Measurements from ENCODE around the gene PPP3CA.
"Not testable (repeated sequence)": the region's sequence is repeated elsewhere in the genome, so short reads cannot be mapped to it uniquely, and the experiment has no call there.

The PPP3CA gene

DNA sequence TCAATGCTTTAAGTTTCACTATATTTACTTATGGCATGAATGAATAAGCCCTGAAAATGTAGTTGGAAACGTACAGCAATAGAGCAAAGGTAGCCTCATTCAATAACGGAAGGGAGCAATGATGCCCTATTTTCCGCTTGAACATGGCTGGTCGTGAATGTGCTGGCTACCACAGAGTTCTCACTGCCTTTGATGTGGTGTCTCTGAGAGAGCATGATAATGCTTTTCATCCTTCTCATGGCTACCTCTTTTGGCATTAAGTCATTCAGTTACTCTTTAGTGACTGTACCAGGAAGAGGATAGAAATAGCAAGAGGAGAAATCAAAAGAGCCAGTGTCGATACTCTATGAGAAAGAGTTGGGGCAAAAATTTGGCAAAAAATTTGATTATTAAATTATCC is 308.0 kb downstream of the PPP3CA start:
- no peak for DNase-seq

DNA sequence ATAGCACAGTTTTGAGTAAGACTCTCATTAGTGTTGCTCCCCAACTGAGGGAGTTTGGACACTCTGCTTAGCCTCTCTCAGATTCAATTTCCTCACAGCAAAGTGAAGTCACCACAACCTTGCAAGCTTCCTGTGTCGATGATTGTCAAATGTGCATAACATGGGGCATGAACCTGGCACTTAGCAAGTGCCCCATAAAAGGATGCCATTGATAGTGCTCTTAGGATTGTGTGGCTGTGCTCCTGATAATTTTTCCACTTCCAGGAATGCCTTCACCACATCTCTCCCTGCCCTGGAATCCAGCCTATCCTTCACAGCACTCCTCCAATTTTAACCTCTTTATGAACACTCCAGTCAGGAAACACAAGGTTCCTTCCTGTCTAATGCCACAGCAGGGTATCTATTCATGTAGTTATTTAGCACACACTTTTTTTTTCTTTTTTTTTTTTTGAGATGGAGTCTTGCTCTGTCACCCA is 309.4 kb downstream of the PPP3CA start:
- DNase-seq = no peak

DNA sequence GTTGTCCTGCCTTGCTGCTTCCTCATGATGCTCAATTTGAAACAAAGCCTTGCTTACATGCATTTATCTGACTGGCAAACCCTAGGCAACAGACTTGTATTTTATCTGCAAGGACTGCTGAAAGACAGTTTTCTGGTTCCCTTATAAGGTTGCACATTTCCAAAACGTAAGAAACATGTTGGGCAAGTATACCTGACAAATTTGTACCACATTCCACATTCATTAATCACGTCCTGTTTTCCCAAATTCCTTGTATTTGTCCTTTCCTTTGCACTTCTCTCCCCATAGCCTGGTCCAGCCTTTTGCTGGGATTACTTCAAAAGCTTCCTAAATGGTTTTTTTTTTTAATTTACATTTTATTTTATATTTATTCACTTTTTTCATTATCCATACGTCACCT is 310.1 kb downstream of the PPP3CA start:
- no peak for DNase-seq

- no peak for DNase-seq
These were observed 311.8 kb downstream of the PPP3CA start for GRCh38 chr4:101035487-101035886.

- no peak for DNase-seq
These were observed 313.3 kb downstream of the PPP3CA start for GRCh38 chr4:101033986-101034385.

DNA sequence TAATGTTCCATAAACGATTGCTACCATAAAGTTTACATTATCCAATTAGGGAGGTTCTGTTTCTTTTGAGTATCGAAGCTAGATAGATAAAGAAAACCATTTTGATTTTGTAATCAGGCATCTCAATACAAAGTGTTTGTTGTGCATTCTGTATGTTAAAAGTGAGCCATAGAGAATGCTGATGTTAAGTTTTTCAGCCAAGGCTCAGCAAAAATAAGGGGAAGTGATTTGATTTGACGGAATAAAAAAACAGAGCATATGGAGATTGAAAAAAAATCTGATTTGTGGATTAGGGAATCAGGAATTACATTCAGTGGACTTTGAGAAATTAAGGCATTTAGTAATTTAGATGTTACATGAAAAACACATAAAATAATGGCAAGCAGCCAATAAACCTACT is 314.8 kb downstream of the PPP3CA start:
- no peak for DNase-seq

- DNase-seq = no peak
These were observed 315.4 kb downstream of the PPP3CA start for GRCh38 chr4:101031971-101032370.

- no peak for DNase-seq
These were observed 318.4 kb downstream of the PPP3CA start for GRCh38 chr4:101028886-101029285.

DNA sequence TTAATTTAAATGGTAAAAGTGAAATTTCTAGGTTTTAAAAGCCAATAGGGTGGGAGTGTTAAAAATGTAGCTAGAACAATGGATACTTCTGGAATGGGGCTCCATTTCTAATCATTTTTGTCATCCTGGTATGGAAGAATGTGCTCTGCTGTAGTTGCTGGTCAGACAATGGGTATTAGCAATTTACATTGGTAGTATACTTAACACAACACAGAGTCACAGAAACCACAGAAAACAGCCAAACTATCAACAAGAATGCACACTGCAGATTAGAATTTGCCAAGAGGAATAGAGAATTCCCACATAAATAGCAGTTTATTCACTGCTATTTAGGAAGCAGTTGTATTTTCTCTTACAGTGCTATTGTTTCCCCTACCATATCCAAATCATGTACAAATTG is 319.6 kb downstream of the PPP3CA start:
- DNase-seq = no peak

GRCh38 chr4:101025755-101026154 is 321.6 kb downstream of the PPP3CA start:
- DNase-seq = no peak

DNA sequence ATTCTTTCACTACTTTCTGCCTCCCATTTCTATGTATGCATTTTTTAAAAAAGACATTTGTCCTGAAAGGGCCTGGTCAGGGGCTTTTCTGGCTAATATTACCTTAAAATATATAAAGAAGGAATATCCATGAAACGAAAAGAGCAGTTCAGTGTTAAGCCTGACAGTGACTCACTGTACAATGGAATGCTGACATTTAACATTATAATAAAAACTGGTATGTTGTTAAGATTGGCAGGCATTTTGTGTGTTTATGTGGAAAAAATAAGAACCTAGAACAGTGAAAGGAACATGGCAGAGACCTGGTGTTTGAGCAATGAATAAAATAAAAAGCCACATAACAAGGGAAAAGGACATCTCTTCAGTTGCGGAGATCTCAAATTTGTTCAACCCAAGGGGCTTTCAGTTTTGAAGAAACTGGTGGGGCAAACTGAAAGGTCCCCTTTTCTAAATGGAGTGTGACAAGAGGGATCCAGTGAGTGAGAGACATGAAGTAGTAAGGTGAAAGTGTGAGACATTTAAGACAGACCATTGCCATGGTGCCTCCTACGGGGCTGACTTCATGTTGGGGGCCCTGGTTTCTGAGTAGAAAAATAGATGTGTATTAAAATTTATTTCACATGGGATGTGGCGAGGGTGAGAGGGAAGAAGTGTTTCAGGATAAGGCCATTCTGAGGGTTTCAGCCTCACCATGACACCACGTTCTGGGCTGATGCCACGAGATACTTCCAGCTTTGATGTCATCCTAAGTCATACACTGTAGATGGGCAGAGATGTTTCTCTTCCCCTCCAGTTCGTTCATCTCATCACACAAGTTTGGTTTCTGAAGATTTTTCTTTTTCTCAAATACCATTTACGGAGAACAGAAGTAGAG is 324.9 kb downstream of the PPP3CA start:
- peak; percentile 45 for DNase-seq

DNA sequence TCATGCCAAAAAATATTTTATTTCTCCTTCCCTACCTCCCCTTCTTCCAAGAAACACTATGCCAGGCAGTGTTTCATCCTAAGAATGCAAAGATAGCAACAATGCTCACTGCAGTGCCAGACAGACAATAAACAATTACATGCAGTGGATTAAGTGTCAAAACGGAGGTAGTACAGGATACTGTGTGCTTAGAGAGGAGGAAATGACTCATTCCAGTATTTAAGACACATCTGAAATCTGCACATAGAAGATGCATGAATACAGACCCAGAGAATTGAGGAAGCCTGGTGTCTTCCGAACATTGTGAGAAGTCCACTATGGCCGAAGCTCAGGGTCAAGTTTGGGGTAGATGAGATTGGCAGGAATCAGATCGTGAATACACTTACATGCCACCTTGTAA is 326.4 kb downstream of the PPP3CA start:
- DNase-seq = peak; percentile 36

DNA sequence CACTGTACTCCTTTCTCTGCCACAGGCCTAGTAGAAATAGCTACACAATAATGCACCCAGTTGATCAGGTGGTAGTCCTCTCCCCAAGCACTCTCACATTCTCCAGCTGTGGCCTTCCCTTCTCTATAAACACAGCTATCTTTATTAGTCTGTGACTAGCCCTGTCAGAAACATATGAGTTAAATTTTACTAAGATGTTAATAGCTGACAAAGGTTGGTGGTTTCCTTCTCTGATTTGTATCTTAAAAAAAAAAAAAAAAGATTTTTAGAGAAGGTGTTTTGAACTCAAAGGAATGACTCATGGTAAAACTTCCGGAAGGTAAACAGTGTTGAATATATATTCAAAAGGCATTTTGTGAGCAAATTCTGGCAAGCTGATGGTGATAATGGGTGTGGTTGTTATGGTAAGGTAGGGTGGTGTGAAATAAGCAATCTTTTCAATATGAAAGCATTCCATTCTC is 327.4 kb downstream of the PPP3CA start:
- DNase-seq = no peak

DNA sequence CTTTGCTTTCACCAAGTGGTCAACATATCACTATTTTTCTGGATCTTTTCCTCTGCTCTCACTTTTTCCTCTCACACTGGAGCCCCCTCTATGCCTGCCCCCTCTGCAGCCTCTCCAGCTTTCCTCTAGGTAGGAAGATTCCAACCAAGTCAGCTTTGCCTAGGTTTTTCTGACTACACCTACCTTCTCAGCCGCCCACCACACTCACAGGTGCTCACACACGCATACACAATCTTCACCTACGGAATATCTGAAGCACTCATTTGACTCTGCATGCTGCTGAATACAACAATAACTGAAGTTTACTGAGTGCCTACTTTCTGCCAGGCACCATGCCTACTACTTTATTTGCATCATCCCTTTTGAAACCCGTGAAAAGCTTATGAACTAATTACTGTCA is 328.0 kb downstream of the PPP3CA start:
- no peak for DNase-seq

GRCh38 chr4:101018836-101019235 is 328.5 kb downstream of the PPP3CA start:
- DNase-seq = no peak

GRCh38 chr4:101014417-101014816 is 332.9 kb downstream of the PPP3CA start:
- DNase-seq = no peak

DNA sequence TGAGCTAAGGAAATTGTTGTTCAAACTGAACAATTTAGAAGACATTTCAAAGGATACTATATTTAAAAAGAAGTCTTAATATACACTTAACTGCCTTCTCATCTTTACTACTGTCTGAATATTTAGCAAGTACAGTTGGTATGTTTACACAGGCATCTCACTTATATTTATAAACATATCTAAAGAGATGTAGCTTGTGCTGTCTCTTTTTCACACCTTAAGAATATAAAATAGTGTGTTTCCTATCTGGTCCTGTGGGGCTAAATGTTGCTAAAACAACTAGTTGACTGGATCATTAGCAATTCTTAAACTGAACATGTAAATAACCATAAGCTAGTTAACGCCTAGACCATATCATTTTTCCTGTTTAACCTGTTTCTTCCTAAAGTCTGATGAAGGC is 336.3 kb downstream of the PPP3CA start:
- no peak for DNase-seq

- DNase-seq = no peak
These were observed 337.9 kb downstream of the PPP3CA start for GRCh38 chr4:101009471-101009870.

DNA sequence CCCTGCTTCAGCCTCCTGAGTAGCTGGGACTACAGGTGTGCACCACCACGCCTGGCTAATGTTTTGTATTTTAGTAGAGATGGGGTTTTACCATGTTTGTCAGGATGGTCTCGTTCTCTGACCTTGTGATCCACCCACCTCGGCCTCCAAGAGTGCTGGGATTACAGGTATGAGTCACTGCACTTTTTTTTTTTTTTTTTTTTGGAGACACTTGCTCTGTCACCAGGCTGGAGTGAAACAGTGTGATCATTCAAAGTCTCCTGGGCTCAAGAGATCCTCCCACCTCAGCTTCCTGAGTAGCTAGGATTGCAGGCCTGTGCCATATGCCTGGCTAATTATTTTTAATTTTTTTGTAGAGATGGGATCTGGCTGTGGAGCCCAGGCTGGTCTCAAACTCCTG is 338.8 kb downstream of the PPP3CA start:
- DNase-seq = no peak

DNA sequence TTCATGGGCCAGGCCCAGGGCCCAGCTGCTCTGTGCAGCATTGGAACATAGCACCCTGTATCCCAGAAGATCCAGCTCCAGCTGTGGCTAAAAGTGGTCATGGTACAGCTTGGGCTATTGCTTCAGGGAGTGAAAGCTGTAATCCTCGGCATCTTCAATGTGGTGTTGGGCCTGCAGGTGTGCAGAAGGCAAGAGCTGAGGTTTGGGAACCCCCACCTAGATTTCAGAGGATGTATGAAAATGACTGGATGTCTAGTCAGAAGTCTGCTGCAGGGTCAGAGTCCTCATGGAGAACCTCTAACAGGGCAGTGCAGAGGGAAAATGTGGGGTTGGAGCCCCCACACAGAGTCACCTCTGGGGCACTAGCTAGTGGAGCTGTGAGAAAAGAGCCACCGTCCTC is 341.7 kb downstream of the PPP3CA start:
- no peak for DNase-seq

GRCh38 chr4:101000496-101000895 is 346.8 kb downstream of the PPP3CA start:
- DNase-seq = peak; percentile 28

DNA sequence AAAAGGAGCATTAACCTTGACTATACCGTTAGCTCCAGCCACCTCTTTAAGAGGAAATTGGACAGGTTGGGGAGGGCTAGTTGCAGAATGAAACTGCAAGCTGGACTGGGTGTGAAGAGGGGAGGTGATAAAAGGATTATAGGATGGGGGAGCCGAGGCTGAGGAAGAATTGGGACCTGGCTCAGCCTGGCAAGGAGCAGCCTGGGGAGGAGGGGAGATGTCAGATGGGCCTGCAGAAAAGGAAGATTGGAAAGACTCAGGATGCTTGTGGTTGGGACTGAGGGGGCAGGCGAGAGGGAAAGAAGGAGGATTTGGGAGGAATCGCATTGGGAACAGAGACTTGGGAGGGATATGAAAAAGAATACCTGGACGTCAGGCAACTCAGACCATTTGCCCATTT is 351.7 kb downstream of the PPP3CA start:
- DNase-seq = no peak

GRCh38 chr4:100995002-100995401 is 352.3 kb downstream of the PPP3CA start:
- DNase-seq = not testable (repeated sequence)

GRCh38 chr4:100991332-100992069 is 355.8 kb downstream of the PPP3CA start:
- peak; percentile 74 for DNase-seq
